NCI-H446 treated with DMSO at 0.1 percent for 48 hours (cell line): ENCODE data around the gene CDC26.
"Not testable (repeated sequence)": the region's sequence is repeated elsewhere in the genome, so short reads cannot be mapped to it uniquely, and the experiment has no call there.

Experiments
- DNase-seq: peaks from one replicate; lab custom pipeline; 2025; lab: John Stamatoyannopoulos, UW

Gene CDC26

DNA sequence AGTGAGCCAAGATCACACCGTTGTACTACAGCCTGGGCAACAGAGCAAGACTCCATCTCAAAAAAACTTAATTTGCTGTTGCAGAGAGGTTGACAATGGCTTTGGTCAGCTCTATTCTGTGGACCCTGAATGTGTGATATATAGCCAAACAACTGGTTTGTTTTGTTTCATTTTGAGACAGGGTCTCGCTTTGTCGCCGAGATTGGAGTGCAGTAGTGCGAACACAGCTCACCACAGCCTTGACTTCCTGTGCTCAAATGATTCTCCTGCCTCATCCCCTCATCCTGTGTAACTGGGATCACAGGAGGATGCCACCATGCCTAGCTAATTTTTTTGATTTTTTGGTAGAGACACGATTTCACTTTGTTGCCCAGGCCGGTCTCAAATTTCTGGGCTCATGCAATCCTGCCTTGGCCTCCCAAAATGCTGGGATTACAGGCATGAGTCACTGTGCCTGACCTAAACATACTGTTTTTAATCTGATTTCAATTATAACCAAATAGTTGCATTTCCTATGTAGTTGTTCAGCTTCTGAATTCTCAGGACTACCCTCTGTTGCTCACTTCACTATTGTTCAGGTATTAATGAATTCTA is 18.0 kb upstream of the CDC26 start:
- DNase-seq, result no peak

DNA sequence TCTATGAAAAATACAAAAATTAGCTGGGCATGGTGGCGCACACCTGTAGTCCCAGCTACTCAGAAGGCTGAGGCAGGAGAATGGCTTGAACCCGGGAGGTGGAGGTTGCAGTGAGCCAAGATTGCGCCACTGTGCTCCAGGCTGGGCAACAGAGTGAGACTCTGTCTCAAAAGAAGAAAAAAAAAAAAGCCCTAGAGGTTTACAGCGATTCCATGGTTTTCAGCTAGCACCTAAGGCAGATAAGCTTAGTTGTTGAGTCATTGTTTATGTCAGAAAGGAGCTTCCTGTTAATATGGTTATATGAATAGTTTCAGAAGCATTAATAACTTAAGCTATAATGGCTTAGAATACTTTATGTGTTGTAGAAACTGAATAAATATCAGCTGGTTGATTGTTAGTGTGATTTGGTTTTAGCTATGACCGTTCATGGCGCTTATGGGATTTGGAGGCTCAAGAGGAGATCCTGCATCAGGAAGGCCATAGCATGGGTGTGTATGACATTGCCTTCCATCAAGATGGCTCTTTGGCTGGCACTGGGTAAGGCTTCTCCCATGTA is 14.8 kb upstream of the CDC26 start:
- no peak for DNase-seq

DNA sequence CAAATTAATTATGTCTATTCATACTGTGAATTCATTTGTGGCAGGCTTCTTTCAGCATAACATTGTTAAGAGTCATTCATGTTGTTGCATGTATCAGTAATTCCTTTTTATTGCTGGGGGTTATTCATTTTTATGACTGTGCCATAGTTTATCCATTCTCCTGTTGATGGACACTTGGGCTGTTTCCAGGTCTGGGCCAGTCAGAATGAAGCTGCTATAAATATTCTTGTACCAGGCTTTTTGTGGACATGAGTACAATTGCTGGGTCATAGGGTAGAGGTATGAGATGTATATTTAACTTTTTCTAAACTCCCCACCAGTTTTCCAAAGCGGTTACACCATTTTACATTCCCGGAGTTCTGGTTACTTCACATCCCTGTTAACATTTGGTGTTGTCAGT is 13.7 kb upstream of the CDC26 start:
- no peak for DNase-seq

DNA sequence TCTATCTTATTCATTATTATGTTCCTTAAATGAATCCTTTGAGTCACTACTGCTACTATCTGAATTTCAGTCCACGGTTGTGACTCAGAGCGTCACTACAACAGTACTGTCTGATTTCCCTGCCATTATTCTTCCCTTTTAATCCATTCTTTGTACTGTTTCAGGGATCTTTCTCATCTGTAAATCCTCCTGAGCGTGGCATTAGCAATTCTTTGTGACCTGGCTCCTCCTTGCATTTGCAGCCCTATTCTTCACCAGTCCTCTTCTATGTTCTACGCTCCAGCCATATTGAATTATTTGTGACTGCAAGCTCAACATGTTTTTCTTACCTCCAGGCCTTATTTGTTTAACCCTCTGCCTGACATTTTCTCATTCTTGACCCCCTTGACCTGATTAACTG is 6.0 kb upstream of the CDC26 start:
- DNase-seq, result no peak

DNA sequence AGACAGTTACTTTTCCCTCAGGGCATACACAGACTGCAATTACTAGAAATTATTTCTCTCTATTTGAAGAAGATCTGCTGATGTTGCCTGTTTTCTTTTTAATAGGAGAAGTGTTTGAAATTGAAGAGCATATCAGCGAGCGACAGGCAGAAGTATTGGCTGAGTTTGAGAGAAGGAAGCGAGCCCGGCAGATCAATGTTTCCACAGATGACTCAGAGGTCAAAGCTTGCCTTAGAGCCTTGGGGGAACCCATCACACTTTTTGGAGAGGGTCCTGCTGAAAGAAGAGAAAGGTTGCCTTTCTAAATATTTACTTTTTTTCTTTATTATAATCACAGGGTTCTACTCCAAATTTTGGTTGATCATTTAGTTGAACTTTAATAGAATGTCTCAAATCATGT is 3.5 kb upstream of the CDC26 start:
- no peak for DNase-seq

DNA sequence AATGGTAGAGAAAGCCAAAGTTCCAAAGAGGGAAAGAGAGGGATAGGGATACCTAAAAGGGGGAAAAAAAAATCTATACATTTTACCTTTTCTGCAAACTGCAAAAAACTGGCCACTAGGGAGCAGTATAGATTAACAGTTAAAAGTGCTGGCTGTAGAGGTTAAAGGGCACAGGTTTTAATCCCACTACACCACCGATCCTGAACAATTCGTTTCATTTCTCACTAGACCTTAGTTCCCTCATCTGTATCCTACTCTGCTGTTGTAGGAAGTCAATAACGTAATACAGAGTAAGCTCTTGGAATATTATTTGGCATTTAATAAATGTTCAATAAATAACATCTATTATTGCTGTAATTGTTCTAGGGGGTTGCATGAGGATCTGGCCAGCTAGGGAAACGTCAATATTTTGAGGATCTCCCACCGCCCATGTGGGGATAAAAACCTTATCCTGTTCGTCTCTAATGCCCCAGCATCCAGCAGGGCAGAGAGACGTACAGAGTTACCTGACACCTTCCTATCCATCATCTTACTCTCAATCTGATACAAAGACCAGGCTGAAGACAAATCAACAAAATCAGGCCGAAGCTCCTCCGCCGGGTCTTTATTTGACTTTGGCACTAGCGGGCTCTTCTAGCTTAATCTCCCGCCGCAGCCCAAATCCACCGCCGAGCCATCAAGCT is 757 bp downstream of the CDC26 start:
- peak; percentile 5 for DNase-seq

DNA sequence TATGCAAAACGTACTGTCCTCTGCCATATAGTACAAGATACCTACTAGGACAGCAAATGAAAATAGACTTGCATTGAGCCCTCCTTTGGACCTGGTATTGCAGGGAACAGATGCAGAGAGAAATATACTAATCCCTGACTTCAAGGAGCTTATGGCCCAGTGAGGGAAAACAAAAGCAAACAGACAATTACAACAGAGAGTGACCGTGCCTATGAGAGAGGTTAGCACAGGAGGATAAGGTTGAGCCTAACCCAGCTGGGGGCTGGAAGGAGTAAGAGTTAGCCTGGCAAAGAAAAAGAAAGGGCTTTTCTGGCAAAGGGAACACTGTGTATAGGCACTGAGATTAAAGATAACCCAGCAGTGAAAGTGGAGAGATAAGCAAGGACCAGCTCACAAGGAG is 5.5 kb downstream of the CDC26 start:
- DNase-seq, result no peak

DNA sequence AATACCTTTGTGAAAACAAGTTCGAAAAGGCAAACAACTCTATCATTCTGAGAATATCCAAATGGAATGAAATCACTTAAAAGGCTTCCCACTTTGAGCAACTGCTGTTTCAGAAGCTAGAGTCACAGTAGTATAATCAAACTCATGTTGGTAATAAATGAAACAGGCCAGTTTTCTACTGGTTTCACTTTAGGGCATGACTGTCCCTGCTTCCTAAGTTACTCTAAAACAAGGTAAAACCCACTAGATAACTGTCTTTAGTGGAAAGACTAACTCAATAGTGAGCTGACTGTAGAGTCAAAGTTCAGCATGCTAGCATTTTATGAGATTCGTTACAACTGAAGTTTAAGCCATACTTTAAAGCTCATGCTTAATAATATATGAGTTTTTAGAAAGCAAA is 6.0 kb downstream of the CDC26 start:
- DNase-seq, result no peak

DNA sequence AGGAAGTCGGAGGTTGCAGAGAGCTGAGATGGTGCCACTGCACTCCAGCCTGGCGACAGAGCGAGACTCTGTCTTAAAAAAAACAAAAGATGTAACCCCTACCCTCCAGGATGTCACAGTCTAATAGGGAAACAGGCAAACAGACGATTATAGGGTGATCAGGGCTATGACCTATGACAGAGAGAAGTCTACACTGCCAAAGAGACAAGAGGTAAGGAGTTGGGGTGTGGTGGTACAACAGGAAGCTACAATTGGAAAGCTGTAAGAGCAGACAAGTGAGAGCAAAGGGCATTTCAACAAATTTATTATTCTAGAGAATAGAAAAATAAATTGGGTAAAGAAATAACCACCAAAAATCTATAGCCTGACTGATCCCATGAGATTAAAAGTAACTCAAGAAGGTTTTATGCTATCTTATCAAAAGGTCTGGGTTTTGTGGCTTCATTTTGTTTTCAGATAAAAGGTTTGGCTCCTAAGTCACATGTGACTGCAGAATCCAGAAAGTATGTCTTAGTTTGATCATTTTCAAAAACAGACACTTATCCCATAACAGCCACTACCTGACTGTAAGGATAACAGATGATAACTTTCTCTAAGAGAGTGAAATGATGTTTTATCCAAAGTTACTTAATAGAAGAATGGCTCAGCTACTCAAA is 7.3 kb downstream of the CDC26 start:
- DNase-seq, result no peak

DNA sequence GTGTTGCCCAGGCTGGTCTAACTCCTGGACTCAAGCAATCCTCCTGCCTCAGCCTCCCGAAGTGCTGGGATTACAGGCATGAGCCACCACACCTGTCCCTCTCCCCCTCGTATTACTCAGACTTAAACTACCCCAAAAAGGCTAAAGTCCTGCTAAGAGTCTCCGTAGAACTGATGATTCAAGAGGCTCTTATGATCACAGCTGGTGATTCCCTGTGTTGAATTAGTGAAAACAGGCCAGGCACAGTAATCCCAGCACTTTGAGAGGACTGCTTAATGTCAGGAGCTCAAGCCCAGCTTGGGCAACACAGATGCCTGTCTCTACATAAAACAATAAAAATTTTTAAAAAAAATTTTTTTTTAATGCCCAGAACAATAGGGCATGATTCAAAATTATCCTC is 9.2 kb downstream of the CDC26 start:
- DNase-seq, result no peak

DNA sequence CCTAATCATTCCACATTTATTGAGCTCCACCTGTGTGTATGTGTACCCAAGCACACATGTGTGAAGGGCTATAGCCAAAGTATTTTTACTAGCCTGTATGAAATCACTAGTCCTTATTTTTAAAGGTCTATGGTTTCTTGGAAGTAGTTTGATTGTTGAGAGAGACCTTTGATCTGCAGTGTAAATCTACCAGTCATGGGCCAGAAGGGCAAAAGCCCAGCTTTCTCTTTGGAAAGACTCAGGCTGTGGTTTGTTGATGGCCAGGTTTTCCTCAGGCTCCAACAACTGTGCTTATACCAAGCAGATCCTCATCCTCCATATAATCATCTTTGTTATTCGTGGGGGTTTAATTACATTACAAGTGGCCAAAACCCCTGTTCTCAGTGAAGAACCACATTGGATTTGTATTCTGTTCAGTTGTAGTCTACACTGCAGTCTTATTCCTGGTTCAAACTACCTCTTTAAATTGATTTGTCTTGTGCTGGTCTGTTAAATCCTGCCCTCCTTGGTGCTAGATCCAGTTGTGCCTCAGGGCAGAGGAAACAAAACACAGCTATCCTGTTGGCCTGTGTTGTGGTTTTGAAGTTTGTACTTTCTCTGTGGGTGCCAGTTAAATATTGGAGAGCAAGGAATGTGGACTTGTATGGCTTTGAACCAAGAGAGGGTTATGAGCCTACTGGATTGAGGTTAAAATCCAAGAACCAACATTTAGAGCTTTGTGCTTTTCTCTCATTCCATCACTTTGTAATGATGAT is 13.3 kb downstream of the CDC26 start:
- DNase-seq, result no peak

DNA sequence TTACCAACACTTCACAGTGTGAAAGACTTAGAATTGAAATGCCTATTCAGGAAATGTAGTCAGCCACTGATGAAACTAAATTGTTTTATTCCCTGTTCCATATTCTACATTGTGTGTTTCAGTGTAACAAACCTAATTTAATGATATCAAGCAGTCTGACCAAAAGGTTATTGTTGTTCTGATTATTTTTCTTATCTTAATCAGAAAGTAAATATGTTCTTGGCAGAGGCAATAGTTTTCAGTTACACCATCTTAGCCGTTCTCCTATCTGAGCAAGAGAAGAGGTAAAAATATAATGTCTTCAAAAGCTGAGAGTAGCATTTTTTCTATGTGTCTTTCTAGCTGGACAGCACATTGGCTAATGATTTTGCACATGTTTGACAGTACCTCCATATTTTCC is 17.1 kb downstream of the CDC26 start:
- no peak for DNase-seq

DNA sequence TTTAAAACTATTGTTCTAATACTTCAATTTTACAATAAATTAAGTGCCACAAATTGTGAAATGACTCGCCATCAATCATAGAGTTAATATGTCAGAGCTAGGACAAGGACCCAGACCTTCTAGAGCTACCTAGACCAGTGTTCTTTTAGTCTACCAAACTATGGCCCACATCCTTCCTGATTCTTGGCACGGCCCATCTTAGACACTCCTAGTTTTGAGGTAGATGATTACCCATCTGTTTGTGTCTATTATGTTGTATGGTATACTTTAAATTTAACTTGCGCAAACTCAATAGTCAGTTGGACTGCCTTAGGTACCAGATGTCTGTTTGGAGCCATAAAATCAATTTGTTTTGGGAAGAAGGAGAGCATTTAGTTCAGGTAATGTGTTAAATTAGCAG is 17.5 kb downstream of the CDC26 start:
- DNase-seq, result no peak

DNA sequence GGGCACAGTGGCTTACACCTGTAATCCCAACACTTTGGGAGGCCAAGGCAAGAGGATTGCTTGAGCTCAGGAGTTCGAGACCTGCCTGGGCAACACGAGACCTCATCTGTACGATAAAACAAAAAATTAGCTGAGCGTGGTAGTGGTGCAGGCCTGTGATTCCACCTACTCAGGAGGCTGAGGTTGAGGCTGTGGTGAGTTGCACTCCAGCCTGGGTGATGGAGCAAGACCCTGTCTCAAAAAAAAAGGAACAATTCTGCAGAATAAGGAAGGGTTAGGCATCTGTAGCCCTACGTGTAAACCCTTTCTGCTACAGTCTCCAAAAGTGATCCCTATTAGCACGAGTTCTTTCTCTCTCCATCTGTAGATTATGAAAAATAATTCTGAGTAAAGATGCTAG is 19.9 kb downstream of the CDC26 start:
- no peak for DNase-seq

DNA sequence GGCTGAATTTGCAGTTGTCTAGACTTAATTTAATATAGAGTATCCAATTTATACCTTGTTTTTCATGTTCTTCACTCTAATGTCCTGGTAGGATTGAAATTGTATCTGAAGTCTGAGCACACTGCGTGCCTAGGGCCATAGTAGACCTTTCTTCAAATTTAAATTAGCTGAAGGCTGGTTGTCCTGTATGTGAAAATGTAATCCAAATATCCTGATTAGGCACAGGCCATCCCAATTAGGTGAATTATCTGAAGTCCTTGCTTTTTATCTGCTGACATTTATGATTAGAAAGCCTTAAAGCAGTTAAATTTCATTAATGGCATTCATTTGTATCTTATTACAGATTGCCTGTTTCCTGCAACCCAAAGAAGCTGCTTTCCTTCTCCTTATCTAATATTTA is 20.4 kb downstream of the CDC26 start:
- no peak for DNase-seq

DNA sequence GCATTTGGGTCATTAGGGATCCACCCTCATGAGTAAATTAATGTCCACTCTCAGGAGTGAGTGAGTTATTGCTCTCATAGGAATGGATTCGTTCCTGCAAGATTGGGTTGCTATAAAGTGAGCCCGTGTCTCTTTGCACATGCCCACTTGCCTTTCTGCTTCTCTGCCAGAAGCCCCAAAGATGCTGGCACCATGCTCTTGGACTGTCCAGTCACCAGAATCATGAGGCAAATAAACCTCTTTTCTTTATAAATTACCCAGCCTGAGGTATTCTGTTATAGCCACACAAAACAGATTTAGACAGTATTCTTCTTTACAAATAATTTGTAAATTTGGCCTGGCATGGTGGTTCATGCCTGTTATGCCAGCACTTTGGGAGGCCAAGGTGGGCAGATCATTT is 24.6 kb downstream of the CDC26 start:
- no peak for DNase-seq

DNA sequence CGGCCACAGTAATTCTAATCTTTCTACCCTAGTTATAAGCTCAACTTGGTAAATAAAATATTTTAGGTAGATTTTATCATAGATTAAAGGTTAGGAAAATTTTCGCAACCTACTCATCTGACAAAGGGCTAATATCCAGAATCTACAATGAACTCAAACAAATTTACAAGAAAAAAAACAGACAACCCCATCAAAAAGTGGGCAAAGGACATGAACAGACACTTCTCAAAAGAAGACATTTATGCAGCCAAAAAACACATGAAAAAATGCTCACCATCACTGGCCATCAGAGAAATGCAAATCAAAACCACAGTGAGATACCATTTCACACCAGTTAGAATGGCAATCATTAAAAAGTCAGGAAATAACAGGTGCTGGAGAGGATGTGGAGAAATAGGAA is 25.7 kb downstream of the CDC26 start:
- DNase-seq, result not testable (repeated sequence)

DNA sequence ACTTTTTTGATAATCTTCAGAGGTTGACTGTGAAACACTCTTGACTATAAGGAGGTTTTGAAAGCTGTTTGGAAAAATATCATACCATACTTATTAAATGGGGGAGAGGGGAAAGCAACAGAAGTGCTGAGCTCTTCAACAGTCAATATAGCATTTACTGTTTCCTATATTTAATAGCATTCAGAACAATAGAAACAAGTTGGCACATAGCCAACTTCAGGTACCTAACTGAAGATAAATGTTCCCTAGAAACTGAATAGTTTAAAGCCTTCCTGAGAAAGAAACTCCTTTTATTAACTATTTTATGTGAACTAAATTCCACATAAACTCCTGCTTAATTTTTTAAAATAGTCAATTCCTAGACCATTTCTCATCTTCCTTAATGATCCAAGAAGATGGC is 27.7 kb downstream of the CDC26 start:
- no peak for DNase-seq

DNA sequence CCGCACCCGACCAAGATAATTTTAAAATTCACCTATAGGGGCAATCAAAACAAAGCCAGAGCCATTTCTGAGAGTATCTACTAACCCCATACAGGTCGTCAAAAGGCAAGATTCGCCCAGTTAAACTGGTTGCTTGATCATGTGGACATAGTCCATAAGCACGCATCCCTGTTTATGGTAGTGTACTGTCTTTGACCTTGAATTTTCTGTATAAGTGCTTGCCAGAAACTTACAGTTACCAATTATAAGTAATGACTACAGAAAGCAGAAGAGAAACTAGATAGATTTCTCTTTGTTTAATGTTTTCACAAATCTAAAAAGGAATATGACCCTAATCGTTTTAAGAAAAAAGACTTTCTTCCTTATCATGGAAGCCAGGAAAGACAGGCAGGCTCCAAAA is 28.4 kb downstream of the CDC26 start:
- no peak for DNase-seq

DNA sequence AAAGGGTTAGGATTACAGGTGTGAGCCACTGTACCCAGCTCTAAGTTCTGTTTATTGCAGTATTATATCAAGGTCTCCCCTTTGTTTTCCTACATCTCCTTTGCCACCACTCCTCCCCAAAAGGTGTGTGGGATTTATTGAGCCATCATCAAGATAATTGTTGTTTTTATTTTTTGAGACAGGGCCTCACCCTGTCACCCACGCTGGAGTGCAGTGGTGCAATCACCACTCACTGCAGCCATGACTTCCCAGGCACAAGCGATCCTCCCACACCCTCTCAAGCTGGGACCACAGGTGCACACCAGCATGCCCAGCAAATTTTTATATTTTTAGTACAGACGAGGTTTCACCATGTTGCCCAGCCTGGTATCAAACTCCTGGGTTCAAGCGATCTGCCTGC is 29.5 kb downstream of the CDC26 start:
- no peak for DNase-seq

DNA sequence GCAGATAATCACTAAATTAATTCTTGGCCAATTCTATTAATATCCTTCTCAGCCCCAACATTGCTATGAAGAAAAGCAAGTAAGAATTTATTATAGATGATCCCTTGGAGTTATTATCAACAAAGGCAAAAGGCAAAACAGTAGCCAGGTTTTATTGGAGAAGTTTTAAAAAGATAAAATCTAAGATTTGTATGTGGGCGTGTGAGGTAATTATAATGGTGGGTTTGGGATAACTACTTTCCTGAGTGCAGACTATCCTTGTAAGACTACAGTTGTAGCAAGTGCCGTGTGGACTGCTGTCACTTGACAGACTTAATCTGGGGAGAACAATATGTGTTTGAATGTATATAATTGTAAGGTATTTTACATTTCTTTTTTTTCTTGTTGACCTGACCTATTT is 30.8 kb downstream of the CDC26 start:
- DNase-seq, result no peak

DNA sequence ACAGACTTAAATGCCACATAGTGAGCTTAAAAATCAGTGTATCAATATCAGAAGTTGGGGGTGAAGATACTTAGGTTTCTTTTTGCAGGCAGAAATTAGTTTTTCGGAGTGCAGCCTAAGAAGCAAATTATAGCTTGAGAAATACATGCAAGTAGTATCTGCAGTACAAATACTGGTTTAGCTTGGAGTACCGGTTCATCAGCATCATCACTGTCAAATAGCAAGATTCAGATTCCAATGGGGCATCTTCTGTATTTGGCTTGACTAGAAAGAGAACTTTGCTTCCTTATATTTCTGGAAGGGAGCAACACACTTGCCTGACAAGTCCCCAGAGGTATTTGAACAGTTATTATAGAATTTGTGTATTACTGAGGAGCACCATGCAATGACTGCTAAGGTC is 34.2 kb downstream of the CDC26 start:
- no peak for DNase-seq

DNA sequence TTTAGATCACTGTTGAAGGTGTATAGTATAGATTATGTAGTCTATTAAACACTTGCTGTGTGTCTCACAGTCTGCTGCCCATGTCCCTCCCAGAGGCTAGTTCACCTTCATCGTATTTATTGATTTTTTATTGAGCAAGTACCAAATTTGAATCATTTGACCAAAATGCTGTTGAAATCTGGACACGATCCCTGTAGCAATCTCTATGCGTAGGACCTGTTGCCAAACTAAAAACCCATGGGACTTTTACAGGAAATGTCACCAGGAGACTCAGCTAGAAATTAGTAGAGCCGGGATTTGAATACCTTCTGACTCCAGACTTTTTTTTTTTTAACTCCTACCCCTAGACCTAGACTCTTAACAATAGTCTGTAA is 36.5 kb downstream of the CDC26 start:
- no peak for DNase-seq
